Activated naive CD4-positive, alpha-beta T cell treated with anti-CD3 and anti-CD28 coated beads, Interleukin-2, amount 10 ng/mL, durations not matched to agents 7 days and 5 days (primary cell): Measurements from ENCODE around the gene STEAP1B.
"Not testable (repeated sequence)": the region's sequence is repeated elsewhere in the genome, so short reads cannot be mapped to it uniquely, and the experiment has no call there.

Experiments used
- CTCF ChIA-PET: fragments of 350-600 bp; sonication (Branson Sonifier 250); formaldehyde crosslinking; loops from one replicate; lab custom pipeline; 2021; ENCODE audit warnings: antibody characterized with exemption; lab: Charles Lee
- DNase-seq: peaks from one replicate; pipeline ENCODE4 v3.0.0-alpha.2; 2020
- H3K27ac Mint-ChIP-seq: one replicate; pipeline ENCODE4 v1.8.0; 2021; ENCODE audit warnings: mild to moderate bottlenecking, moderate library complexity, mixed read lengths
- H3K27me3 Mint-ChIP-seq: one replicate; pipeline ENCODE4 v1.8.0; 2021; ENCODE audit warnings: mild to moderate bottlenecking, mixed read lengths
- H3K36me3 Mint-ChIP-seq: one replicate; pipeline ENCODE4 v1.8.0; 2021; ENCODE audit warnings: mixed read lengths
- H3K4me1 Mint-ChIP-seq: one replicate; pipeline ENCODE4 v1.8.0; 2021; ENCODE audit warnings: mixed read lengths
- H3K4me3 Mint-ChIP-seq: one replicate; pipeline ENCODE4 v1.8.0; 2021; ENCODE audit warnings: mild to moderate bottlenecking, moderate library complexity, mixed read lengths
- H3K9me3 Mint-ChIP-seq: one replicate; pipeline ENCODE4 v1.8.0; 2021; ENCODE audit warnings: mixed read lengths

The STEAP1B gene

DNA sequence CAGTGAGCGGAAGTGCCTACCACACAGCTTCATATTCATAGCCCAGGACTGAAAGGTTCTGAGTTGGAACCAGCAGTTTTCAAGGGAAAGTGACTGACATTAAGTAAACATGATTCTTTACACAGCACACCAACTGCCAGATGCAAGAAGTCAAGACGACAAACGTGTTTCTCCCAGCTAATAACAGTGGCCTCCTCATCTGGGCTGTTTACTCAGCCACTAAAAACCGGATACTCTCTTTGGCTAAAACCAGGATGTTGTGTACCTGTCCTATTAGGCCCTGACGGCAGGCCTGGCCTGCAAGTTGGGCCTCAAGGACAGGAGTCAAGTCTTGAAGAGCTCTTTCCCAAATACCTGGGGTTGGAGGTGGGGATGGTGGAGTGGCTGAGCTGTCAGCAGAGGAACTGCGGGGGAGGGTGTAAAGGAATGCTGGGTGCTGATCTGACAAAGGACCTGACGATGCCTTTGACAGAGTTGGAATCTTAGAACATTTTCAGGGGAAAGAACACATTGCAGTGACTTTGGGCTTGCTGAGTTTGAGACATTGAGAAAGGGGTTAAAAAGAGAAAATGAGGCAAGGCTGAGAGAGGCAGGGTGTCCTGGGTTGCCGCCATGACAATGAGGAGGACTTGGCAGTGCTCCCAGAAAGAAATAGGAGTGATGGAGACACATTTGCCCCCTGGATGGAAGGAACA lies 57.7 kb downstream of the STEAP1B start:
- CTCF ChIA-PET: interaction anchor here (0.8 kb wide), 1 partner anchor 133 kb away, joined by 3 read pairs; no protein-coding TSS in a partner anchor
- Mint-ChIP-seq H3K4me1 (peaks cover 9% of the 10 kb centered on the region), H3K9me3 (no peaks in the 10 kb centered on the region)

GRCh38 chr7:22441157-22441556 lies 58.8 kb downstream of the STEAP1B start:
- Mint-ChIP-seq H3K4me1 (peaks cover 9% of the 10 kb centered on the region), H3K36me3 (no peaks in the 10 kb centered on the region), H3K27ac (no peak overlapping the region), H3K9me3 (no peaks in the 10 kb centered on the region), H3K27me3 (peaks cover 20% of the 10 kb centered on the region), H3K4me3 (no peak overlapping the region)
- CTCF ChIA-PET: interaction anchor here (0.8 kb wide), 1 partner anchor 134 kb away, joined by 3 read pairs; no protein-coding TSS in a partner anchor
- DNase-seq: no peak

More for the DNA sequence above, 57.7 kb downstream of the STEAP1B start:
- Mint-ChIP-seq H3K27ac (no peak overlapping the region), H3K4me3 (no peak overlapping the region), H3K36me3 (no peaks in the 10 kb centered on the region), H3K27me3 (peaks cover 20% of the 10 kb centered on the region)
- DNase-seq: no peak

- Mint-ChIP-seq H3K27me3 (peaks cover 15% of the 10 kb centered on the region), H3K36me3 (no peaks in the 10 kb centered on the region), H3K4me3 (no peak overlapping the region), H3K9me3 (no peaks in the 10 kb centered on the region), H3K4me1 (no peaks in the 10 kb centered on the region), H3K27ac (no peak overlapping the region)
- CTCF ChIA-PET: interaction anchor here (2.2 kb wide), 1 partner anchor 13 kb away, joined by 8 read pairs; no protein-coding TSS in a partner anchor
- DNase-seq: no peak
Measured at GRCh38 chr7:22438994-22439393, 61.0 kb downstream of the STEAP1B start.

DNA sequence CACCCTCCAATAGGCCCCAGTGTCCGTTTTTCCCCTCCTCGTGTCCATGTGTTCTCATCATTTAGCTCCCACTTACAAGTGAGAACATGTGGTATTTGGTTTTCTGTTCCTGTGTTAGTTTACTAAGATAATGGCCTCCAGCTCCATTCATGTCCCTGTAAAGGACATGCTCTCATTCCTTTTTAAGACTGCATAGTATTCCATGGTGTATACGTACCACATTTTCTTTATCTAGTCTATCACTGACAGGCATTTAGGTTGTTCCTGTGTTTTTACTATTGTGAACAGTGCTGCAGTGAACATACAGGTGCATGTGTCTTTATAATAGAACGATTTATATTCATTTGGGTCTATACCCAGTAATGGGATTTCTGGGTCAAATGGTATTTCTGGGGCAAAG lies 63.4 kb downstream of the STEAP1B start:
- not testable (repeated sequence) for H3K36me3 Mint-ChIP-seq, H3K27me3 Mint-ChIP-seq, DNase-seq, H3K4me3 Mint-ChIP-seq, H3K4me1 Mint-ChIP-seq, H3K27ac Mint-ChIP-seq, H3K9me3 Mint-ChIP-seq
- CTCF ChIA-PET: interaction anchor here (1.0 kb wide), 1 partner anchor 9 kb away, joined by 3 read pairs; no protein-coding TSS in a partner anchor

- H3K4me1 Mint-ChIP-seq: no peaks in the 10 kb centered on the region
- H3K27me3 Mint-ChIP-seq: peaks cover 9% of the 10 kb centered on the region
- H3K36me3 Mint-ChIP-seq: no peaks in the 10 kb centered on the region
- no peak for DNase-seq
- no peak overlapping the region for H3K27ac Mint-ChIP-seq
- CTCF ChIA-PET: interaction anchor here (0.6 kb wide), 1 partner anchor 332 kb away, joined by 3 read pairs; no protein-coding TSS in a partner anchor
- no peaks in the 10 kb centered on the region for H3K9me3 Mint-ChIP-seq
- no peak overlapping the region for H3K4me3 Mint-ChIP-seq
Measured at GRCh38 chr7:22435720-22436119, 64.3 kb downstream of the STEAP1B start.

- H3K27me3 Mint-ChIP-seq: peaks cover 9% of the 10 kb centered on the region
- no peaks in the 10 kb centered on the region for H3K9me3 Mint-ChIP-seq
- CTCF ChIA-PET: interaction anchor here (0.6 kb wide), 1 partner anchor 331 kb away, joined by 3 read pairs; no protein-coding TSS in a partner anchor
- H3K27ac Mint-ChIP-seq: no peak overlapping the region
- DNase-seq: no peak
- no peaks in the 10 kb centered on the region for H3K4me1 Mint-ChIP-seq
- H3K4me3 Mint-ChIP-seq: no peak overlapping the region
- no peaks in the 10 kb centered on the region for H3K36me3 Mint-ChIP-seq
Measured at GRCh38 chr7:22435105-22435504, 64.9 kb downstream of the STEAP1B start.

DNA sequence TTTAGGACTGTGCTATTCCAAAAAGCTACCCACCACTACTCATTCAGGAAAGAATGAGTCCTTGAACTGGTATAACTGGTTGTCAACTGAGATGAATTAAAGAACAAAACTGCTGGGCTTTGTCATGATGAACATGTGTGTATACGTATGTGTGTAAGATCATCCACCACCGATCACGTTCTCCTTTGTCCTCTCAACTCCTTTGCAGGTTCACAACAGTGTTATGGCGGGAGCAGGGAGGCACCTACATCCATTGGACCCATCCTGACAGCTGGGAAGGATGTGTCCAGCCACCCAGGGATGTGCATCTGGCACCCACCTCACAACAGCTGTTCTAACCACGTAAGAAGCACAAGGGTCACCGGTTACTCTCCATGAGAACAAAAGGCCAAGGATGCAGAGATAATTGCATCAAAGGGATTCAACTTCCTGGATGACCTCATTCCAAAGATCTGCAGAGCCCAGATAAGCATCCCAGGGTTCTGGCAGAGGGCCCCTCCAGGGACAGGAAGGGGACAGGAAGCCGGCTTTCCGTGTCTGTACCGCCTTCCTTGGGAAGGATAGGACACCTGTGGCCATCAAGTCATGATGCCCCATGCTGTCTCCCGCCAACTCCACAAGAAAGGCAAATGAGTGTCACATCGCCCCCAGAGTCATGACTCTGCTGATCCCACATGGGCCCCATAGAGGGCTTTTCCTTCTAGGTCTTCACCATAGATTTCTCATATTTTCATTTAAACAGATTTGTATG lies 66.1 kb downstream of the STEAP1B start:
- H3K27me3 Mint-ChIP-seq: peaks cover 9% of the 10 kb centered on the region
- H3K4me3 Mint-ChIP-seq: no peak overlapping the region
- H3K27ac Mint-ChIP-seq: no peak overlapping the region
- DNase-seq: no peak
- H3K36me3 Mint-ChIP-seq: no peaks in the 10 kb centered on the region
- H3K9me3 Mint-ChIP-seq: no peaks in the 10 kb centered on the region
- H3K4me1 Mint-ChIP-seq: no peaks in the 10 kb centered on the region
- CTCF ChIA-PET: no interaction called here

DNA sequence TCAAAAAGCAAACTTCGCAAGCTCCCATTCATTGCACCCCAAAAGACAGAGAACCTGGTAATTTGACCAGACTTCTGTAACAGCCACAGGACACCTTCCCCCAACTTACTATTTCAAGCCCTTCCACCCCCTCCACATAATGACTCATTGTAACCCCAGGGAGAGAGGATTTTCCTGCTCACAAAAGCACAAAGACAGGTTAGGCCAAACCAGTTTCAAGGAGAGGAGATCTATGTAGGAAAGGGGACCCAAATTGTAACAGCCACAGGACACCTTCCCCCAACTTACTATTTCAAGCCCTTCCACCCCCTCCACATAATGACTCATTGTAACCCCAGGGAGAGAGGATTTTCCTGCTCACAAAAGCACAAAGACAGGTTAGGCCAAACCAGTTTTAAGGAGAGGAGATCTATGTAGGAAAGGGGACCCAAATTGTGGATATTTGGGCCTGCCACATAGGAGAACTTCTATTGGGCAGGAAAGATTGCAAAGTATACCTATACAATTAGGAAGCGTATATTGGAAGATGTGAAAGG lies 66.8 kb downstream of the STEAP1B start:
- H3K36me3 Mint-ChIP-seq, H3K4me1 Mint-ChIP-seq, CTCF ChIA-PET, H3K9me3 Mint-ChIP-seq, H3K27me3 Mint-ChIP-seq, DNase-seq, H3K27ac Mint-ChIP-seq, H3K4me3 Mint-ChIP-seq: not testable (repeated sequence)

DNA sequence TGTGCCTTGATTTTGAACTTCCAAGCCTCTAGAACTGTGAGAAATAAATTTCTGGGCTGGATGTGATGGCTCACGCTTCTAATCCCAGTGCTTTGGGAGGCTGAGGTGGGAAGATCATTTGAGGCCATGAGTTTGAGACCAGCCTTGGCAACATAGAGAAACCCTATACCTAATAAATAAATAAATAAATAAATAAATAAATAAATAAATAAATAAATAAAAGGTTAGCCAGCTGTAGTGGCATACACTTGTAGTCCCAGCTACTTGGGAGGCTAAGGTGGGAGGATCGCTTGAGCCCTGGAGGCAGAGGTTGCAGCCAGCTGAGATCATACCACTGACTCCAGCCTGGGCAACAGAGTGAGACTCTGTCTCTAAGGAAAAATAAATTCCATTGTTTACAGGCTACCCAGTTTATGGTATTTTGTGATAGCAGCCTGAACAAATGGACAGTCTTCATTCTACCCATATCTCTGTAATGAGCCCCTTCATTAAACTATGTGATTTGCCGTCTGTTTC lies 67.7 kb downstream of the STEAP1B start:
- Mint-ChIP-seq H3K4me1 (no peaks in the 10 kb centered on the region), H3K27ac (no peak overlapping the region), H3K36me3 (no peaks in the 10 kb centered on the region), H3K4me3 (no peak overlapping the region), H3K27me3 (peaks cover 9% of the 10 kb centered on the region), H3K9me3 (no peaks in the 10 kb centered on the region)
- CTCF ChIA-PET: no interaction called here
- DNase-seq: no peak

DNA sequence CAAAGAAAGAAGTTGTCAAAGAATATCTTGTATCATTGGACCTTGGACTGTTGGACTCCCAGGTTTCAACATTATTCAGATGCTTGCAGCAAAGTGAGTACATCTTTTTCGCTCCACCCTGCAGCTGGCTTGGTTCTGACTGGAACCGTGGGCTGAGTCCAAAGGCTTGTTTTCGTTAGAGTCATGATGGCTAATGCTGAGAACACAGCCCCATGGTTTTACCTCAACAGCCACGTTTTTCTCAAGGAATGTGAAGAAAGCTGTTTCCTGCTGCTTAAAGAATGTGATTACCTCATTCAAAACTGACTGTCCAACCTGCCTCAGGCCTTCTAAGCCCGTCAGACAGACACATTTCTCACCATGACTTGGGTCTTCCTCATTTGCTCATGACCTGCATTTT lies 69.5 kb downstream of the STEAP1B start:
- no peaks in the 10 kb centered on the region for H3K36me3 Mint-ChIP-seq
- CTCF ChIA-PET: no interaction called here
- H3K4me3 Mint-ChIP-seq: no peak overlapping the region
- H3K4me1 Mint-ChIP-seq: no peaks in the 10 kb centered on the region
- no peak for DNase-seq
- no peak overlapping the region for H3K27ac Mint-ChIP-seq
- no peaks in the 10 kb centered on the region for H3K9me3 Mint-ChIP-seq
- peaks cover 6% of the 10 kb centered on the region for H3K27me3 Mint-ChIP-seq

DNA sequence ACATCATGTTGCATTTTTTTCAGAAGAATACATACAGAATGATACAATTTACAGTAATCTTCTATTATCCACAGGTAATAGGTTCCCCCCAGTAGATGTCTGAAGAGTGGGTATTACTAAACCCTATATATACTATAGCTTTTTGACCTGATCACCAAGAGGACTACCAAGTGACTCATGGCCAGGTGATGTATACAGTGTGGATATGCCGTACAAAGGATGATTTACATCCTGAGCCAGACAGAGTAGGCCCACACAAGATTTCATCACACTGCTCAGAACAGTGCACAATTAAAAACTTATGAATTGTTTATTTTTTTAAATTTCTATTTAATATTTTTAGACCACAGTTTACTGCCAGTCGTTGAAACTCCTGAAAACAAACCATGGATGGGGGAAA lies 70.6 kb downstream of the STEAP1B start:
- H3K36me3 Mint-ChIP-seq: no peaks in the 10 kb centered on the region
- H3K4me1 Mint-ChIP-seq: no peaks in the 10 kb centered on the region
- H3K4me3 Mint-ChIP-seq: no peak overlapping the region
- no peak overlapping the region for H3K27ac Mint-ChIP-seq
- peaks cover 6% of the 10 kb centered on the region for H3K27me3 Mint-ChIP-seq
- CTCF ChIA-PET: no interaction called here
- no peak for DNase-seq
- H3K9me3 Mint-ChIP-seq: no peaks in the 10 kb centered on the region

- CTCF ChIA-PET: no interaction called here
- Mint-ChIP-seq H3K27me3 (no peaks in the 10 kb centered on the region), H3K27ac (no peak overlapping the region), H3K4me3 (no peak overlapping the region), H3K36me3 (no peaks in the 10 kb centered on the region), H3K9me3 (no peaks in the 10 kb centered on the region), H3K4me1 (no peaks in the 10 kb centered on the region)
- DNase-seq: no peak
Measured at GRCh38 chr7:22427855-22428254, 72.1 kb downstream of the STEAP1B start.

GRCh38 chr7:22427104-22427503 lies 72.9 kb downstream of the STEAP1B start:
- CTCF ChIA-PET: no interaction called here
- Mint-ChIP-seq H3K27me3 (no peaks in the 10 kb centered on the region), H3K36me3 (no peaks in the 10 kb centered on the region), H3K9me3 (no peaks in the 10 kb centered on the region), H3K27ac (no peak overlapping the region), H3K4me3 (no peak overlapping the region), H3K4me1 (no peaks in the 10 kb centered on the region)
- no peak for DNase-seq

GRCh38 chr7:22426463-22427094 lies 73.4 kb downstream of the STEAP1B start:
- DNase-seq: no peak
- Mint-ChIP-seq H3K4me1 (no peaks in the 10 kb centered on the region), H3K27ac (no peak overlapping the region), H3K9me3 (no peaks in the 10 kb centered on the region), H3K36me3 (no peaks in the 10 kb centered on the region), H3K27me3 (no peaks in the 10 kb centered on the region), H3K4me3 (no peak overlapping the region)
- CTCF ChIA-PET: no interaction called here
